NCI-H146 treated with DMSO at 0.1 percent for 48 hours (cell line): ENCODE data around the gene NPC2.
"Not testable (repeated sequence)": the region's sequence is repeated elsewhere in the genome, so short reads cannot be mapped to it uniquely, and the experiment has no call there.

Source experiments
- DNase-seq: peaks from one replicate; lab custom pipeline; 2025; ENCODE audit not compliant: unreplicated experiment; lab: John Stamatoyannopoulos, UW

The NPC2 gene

GRCh38 chr14:74492776-74493342, at the start of gene NPC2:
NPC2 (minus strand) TSS chr14:74493305; CDS start chr14:74493274, 31 bp downstream.
- no peak for DNase-seq

- DNase-seq: no peak
These were observed 49.1 kb upstream of the NPC2 start for GRCh38 chr14:74542056-74542685.

GRCh38 chr14:74541225-74541624, 48.1 kb upstream of the NPC2 start:
- no peak for DNase-seq

GRCh38 chr14:74539503-74539902, 46.4 kb upstream of the NPC2 start:
- no peak for DNase-seq

- DNase-seq: no peak
These were observed 45.6 kb upstream of the NPC2 start for GRCh38 chr14:74538411-74539391.

- not testable (repeated sequence) for DNase-seq
These were observed 43.2 kb upstream of the NPC2 start for GRCh38 chr14:74536336-74536735.

GRCh38 chr14:74535756-74536325, 42.7 kb upstream of the NPC2 start:
- DNase-seq: no peak

GRCh38 chr14:74533576-74533975, 40.5 kb upstream of the NPC2 start:
- DNase-seq: no peak

- no peak for DNase-seq
These were observed 39.1 kb upstream of the NPC2 start for GRCh38 chr14:74532246-74532645.

- DNase-seq: no peak
These were observed 38.4 kb upstream of the NPC2 start for GRCh38 chr14:74531467-74531866.

GRCh38 chr14:74531006-74531405, 37.9 kb upstream of the NPC2 start:
- DNase-seq: no peak

- DNase-seq: no peak
These were observed 35.8 kb upstream of the NPC2 start for GRCh38 chr14:74528886-74529285.

GRCh38 chr14:74528406-74528805, 35.3 kb upstream of the NPC2 start:
- DNase-seq: no peak

- no peak for DNase-seq
These were observed 34.7 kb upstream of the NPC2 start for GRCh38 chr14:74527736-74528280.

GRCh38 chr14:74526854-74527585, 33.9 kb upstream of the NPC2 start:
- DNase-seq: no peak

- no peak for DNase-seq
These were observed 32.3 kb upstream of the NPC2 start for GRCh38 chr14:74525361-74525851.

GRCh38 chr14:74524812-74525135, 31.7 kb upstream of the NPC2 start:
- no peak for DNase-seq

GRCh38 chr14:74524076-74524811, 31.1 kb upstream of the NPC2 start:
- DNase-seq: no peak

GRCh38 chr14:74522740-74523139, 29.6 kb upstream of the NPC2 start:
- DNase-seq: no peak

- DNase-seq: no peak
These were observed 28.7 kb upstream of the NPC2 start for GRCh38 chr14:74521756-74522155.
